GM19043 (cell line): ENCODE measurements around the gene UBL4B.

Source experiments
- ATAC-seq: cut with Tn5 transposase; IDR thresholded peaks from one replicate; pipeline ENCODE4 v1.9.1; 2021; ENCODE audit warnings: low read depth; ENCODE audit not compliant: unreplicated experiment

Gene UBL4B

DNA sequence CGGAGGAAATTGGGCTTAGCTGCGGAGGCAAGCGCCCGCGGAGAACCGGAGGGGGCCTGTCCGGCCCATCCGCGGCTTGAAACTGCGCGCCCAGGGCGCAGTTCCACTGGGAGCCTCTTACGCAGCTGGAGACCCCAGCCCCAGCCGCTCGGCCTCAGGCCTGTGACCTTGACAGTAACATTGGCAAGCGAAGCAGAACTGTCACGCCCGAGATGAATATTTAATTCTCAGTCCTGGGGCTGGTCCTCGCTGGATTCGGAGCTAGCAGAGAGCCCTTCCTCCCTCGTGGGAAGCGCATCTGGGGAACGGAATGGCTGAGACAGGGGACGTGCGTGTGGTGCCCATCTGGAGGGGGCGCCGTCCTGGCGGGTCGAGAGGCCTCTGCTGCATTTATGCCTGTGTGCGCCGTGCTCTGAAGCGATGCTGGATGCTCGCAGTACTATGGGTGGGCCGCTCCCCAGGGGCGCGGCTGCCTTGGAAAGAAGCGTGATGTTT, 39.0 kb downstream of the UBL4B start:
- no peak for ATAC-seq

- ATAC-seq, result no peak
Measured at GRCh38 chr1:110152133-110152785, 40.0 kb downstream of the UBL4B start.

DNA sequence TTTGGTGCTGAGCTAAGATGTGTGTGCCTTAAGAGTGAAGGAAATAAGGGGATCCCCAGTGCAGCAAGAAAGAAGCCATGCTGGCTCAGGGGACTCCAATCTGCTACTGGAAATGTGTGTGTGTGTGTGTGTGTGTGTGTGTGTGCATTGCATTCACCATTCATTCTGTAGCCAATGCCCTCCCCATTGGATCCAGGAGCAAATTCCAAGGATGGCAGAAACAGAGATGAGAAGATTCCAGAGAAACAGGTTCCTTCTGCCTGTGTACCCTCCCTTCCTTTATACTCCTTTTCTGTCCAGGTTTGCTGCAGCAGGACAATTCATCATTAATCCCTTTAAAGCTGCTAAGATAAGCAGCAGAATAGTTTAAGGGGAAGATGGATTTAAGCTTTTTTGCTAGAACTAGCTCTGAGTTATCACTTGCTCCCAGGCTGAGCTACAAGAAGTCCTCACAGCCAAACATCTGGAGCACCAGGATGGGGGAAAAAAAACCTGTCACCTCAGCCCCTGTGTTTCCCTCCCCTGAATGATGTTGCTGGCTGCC, 41.2 kb downstream of the UBL4B start:
- no peak for ATAC-seq

GRCh38 chr1:110155878-110156522, 43.8 kb downstream of the UBL4B start:
- no peak for ATAC-seq

DNA sequence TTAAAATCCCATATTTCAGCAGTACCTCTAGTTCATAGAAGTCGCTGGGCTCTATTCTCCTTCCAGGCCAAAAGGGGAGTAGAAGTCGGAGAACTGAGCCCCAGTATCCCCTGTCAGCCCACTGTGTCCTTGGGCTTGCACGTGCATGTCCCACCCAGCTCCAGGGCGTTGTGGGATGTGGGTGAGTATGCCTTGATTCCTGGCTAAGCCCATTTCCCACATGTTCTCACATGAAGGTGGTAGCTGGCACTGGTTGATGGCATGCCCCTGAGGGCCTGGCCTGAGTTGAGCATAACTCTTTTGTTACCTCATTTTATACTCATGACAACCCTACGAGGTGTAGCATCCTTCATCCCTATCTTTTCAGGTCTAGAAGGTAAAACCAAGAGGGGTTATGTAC, 46.0 kb downstream of the UBL4B start:
- ATAC-seq, result no peak

DNA sequence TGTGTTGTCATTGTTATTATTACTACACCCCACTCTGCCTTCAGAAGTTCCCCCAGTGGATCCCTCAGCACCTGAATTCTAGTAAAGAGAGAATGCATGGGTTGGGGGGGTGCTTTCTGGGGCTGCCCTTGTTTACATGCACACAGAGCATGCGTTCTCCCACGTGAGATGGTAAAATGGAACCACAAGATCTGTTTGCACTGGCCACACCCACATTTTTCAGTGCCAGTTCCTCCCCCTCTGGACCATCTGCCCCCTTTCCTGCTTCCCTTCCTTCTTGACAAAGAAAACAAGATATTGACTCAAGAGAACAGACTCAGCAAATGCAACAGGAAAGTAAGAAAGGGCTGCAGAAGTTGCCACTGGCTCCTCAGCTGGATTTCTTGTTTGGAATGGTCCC, 46.9 kb downstream of the UBL4B start:
- no peak for ATAC-seq

- ATAC-seq, result no peak
Measured at GRCh38 chr1:110160538-110161100, 48.4 kb downstream of the UBL4B start.

DNA sequence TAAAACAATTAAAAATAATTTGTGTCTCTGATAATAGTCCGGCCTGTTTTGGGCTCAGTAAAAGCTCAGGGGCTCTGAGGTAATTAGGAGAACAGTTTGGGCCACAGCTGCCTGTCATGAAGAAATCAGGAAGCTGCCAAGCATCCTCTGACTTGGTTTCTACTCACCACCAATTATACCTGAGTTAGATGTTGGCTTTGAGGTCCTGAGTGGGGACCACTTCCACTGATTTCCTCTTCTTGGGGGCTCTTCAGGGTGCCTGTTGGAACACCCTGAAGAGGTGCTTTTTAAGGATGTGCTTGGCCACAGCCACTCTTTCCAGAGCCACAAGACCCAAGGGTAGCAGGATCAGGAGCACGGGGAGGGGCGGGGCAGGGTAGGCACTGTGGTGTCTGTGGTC, 48.9 kb downstream of the UBL4B start:
- no peak for ATAC-seq

GRCh38 chr1:110161849-110162248, 49.6 kb downstream of the UBL4B start:
- no peak for ATAC-seq
